GM12873 (cell line): ENCODE measurements around the gene RILPL1.

Source experiments
- TF ChIP-seq, protein P1 (sequence below): IDR thresholded peaks from 2 replicates; pipeline ENCODE4 v1.5.1; 2012; ENCODE audit warnings: low read depth, mild to moderate bottlenecking, moderate library complexity, low read length, control low read depth; ENCODE audit not compliant: insufficient read depth; ENCODE audit errors: missing control alignments

Gene RILPL1

DNA sequence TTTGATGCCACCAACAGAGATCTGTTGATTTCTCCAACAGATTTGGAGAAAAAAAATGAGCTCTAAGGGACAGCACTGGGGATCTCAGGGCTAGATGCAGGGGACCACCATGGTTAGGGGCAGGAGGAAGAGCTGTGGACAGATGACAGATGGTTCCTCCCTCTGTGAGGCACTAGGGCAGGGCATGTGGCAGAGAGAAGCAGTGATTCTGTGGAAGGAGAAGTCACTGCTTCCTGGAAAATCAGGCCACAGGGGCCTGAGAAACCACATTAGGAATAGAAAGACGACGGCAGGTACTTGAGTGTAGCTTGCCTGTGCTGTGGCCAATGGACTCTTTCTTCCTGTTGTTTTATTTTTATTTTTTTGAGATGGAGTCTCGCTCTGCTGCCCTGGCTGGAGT is 25.9 kb upstream of the RILPL1 start:
- TF ChIP-seq, protein P1, sequence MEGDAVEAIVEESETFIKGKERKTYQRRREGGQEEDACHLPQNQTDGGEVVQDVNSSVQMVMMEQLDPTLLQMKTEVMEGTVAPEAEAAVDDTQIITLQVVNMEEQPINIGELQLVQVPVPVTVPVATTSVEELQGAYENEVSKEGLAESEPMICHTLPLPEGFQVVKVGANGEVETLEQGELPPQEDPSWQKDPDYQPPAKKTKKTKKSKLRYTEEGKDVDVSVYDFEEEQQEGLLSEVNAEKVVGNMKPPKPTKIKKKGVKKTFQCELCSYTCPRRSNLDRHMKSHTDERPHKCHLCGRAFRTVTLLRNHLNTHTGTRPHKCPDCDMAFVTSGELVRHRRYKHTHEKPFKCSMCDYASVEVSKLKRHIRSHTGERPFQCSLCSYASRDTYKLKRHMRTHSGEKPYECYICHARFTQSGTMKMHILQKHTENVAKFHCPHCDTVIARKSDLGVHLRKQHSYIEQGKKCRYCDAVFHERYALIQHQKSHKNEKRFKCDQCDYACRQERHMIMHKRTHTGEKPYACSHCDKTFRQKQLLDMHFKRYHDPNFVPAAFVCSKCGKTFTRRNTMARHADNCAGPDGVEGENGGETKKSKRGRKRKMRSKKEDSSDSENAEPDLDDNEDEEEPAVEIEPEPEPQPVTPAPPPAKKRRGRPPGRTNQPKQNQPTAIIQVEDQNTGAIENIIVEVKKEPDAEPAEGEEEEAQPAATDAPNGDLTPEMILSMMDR: no peak

DNA sequence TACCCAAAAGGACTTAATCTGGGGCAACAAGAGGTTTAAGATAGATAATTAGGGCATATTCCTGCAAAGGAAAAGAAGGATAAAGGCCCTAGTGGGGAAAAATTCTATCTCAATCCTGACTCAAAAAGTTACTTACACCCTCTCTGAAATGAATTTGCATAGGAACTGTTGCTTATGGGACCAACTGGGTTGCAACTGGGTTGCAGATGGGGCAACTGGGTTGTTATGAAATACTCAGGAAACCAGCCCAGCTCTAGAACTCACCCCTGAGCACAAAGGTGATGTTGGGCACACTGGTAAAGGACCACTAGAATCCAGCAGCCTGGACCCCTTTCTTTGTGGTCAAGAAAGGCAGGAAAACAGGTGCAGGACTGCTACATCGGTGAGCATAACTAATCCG is 17.2 kb upstream of the RILPL1 start:
- TF ChIP-seq, protein P1: no peak

DNA sequence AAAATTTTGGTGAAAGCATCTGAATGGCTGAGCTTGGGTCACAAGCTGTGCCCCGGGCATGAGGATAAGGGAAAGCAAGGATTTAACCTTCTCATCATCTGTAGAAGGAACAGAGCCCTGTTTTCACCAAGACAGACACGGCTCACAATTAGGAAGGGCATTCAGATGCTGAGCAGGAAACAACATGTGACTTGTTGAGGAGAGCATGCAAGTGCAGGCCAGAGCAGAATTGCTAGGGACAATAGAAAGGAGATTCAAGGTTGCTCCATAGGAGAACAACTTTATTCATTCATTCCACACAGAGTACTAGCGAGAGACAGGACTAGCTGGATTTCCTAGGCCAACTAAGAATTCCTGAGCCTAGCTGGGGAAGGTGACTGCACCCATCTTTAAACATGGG is 14.6 kb upstream of the RILPL1 start:
- TF ChIP-seq, protein P1: no peak

DNA sequence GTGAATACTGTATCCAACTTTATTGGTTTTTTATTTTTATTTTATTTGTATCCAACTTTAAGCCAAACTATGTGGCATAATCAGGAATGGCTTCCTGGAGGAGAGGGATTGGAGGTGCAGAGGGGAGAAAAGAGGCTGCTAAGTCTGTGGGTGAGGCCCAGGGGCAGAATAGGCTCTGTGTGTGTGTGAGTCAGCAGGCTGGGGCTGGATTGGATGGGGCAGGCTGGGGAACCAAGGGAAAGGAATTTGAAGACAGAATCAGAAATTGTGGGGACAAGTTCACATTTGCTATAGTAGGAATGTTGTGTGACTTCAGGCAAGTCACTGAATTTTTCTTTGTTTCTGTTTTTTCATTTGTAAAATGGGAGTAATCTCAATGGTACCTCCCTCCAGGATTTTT is 12.8 kb upstream of the RILPL1 start:
- TF ChIP-seq, protein P1: no peak

DNA sequence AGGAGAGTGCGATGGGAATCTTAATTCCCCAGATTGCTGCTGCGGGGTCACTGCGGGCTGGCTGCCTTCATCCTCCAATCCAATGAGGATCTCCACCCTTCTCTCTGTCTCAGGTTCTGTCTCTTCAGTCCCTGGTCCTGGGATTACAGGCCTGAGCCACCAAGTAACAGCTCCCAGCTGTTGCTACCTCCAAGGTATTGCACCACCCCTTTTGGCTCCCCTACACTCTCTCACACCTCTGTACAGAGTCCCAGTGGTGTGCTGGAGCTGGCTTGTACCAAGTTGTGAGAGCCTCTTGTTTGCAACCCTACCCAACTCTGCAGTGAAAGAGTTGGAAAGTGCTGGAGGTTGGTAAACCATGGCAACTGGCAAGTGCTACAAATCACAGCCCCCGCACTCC is 10.0 kb upstream of the RILPL1 start:
- TF ChIP-seq, protein P1: no peak

DNA sequence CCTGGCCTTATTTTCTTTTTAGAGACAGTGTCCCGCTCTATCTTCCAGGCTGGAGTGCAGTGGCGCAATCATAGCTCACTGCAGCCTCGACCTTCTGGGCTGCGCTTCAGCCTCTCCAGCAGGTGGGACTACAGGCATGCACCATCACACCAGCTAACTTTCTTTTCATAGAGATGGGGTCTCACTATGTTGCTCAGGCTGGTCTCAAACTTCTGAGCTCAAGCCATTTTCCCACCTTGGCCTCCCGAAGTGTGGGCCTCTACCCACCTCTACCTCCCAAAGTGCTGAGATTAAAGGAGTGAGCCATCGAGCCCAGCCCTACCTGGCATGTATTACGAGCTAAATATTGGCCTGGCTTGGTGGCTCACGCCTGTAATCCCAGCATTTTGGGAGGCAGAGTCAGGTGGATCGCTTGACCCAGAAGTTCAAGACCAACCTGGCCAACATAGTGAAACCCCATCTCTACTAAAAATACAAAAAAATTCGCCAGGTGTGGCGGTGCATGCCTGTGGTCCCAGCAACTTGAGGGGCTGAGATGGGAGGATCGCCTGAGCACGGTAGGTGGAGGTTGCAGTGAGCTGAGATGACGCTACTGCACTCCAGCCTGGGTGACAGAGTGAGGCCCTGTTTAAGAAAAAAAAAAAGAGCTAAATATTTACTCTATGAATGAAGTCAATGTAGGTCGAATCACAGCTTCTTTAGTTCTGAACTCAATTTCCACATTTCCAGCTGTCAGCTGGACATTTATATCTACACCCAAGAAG is 7.6 kb upstream of the RILPL1 start:
- TF ChIP-seq, protein P1: no peak

DNA sequence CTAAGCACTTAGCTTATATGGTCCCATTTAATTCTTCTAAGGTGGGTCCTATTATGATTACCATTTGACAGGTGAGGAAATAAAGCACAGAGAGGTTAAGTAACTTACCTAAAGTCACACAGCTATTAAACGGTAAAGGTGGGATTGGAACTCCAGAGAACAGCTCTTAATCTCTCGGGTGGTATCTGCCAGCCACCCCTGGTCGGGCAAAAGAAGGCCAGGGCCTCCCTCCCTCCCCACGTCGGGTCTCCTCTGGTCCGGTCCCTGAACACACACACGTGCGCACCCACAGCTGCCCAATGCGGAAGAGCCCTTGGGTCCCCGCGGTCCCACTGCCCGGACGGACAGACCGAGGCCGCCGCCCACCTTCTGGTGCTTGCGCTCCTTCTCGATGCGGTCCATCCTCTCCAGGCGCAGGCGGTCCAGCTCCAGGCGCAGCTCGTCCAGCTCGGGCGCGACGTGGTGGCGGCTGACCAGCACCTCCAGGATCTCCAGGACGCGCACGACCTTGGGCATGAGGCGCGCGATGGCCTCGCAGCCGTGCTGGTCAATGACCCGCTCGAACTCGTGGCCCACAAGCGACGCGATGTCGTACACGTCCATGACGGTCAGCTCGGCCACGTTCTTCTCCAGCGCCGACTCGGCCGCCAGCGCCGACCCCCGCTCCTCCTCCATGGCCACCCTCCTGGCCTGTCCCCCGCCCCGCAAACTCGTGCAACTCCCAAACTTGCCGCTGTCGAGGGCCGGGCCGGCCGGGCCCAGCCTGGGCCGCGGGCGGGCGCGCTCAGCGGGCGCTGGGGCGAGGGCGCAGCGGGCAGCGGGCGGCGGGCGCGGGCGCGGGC is 490 bp downstream of the RILPL1 start:
- TF ChIP-seq, protein P1: no peak
